ENCODE data around the gene AFF3. TPM values are rescaled to one million over a fixed set of nuclear protein-coding genes. Genes with fewer than 3 reads are reported as not detected.

AFF3 gene
- total RNA-seq, 1 experiment from 2014 or later, result 0.05 TPM

GRCh38 chr2:100070078-100070477, 72.3 kb downstream of the AFF3 start:
- BruUV-seq (replicated peaks), result no TSS peak
- Histone ChIP-seq H3K27me3 (replicated peaks; ENCODE audit: control insufficient read depth, insufficient read depth, low read length) (no peaks in the 10 kb centered on the region), H3K36me3 (ENCODE audit: control insufficient read depth, insufficient read depth, low read length) (no peaks in the 10 kb centered on the region), H3K4me1 (no peaks in the 10 kb centered on the region), H3K4me3 (ENCODE audit: low read depth, low read length) (no peak overlapping the region), H3K9me3 (0 out of 2 replicates have a peak, but pooled peaks cover under 1% of the 10 kb centered on the region)
- Mint-ChIP-seq H3K4me1 (ENCODE audit: low read depth, unreplicated experiment) (no peaks in the 10 kb centered on the region), H3K4me3 (ENCODE audit: unreplicated experiment) (no peak overlapping the region), H3K27me3 (ENCODE audit: insufficient read depth, unreplicated experiment) (peaks cover 7% of the 10 kb centered on the region), H3K9me3 (ENCODE audit: unreplicated experiment) (no peaks in the 10 kb centered on the region), H3K36me3 (ENCODE audit: insufficient read depth, unreplicated experiment) (no peaks in the 10 kb centered on the region), H3K27ac (ENCODE audit: unreplicated experiment) (no peak overlapping the region)
- CTCF ChIA-PET, result no interaction called here
- intact Hi-C loops (cut with micrococcal nuclease; ENCODE audit: unreplicated experiment), result no loop called here
- TF ChIP-seq CTCF (IDR thresholded peaks at IDR 0.05; ENCODE audit: insufficient read depth in 1 of 2, low read depth in 1 of 2, low read length in 1 of 2, severe bottlenecking in 1 of 2, unreplicated experiment in 1 of 2), result no peak
- DNase-seq, result no peak
- POLR2A ChIA-PET, result no interaction called here

GRCh38 chr2:100068395-100068794, 74.0 kb downstream of the AFF3 start:
- H3K27me3 ChIP-seq (replicated peaks; ENCODE audit: control insufficient read depth, insufficient read depth, low read length), result no peaks in the 10 kb centered on the region
- H3K27ac Mint-ChIP-seq (ENCODE audit: unreplicated experiment), result no peak overlapping the region
- H3K4me1 ChIP-seq, result no peaks in the 10 kb centered on the region
- ChIA-PET POLR2A (no interaction called here), CTCF (no interaction called here)
- no peak for TF ChIP-seq CTCF (IDR thresholded peaks at IDR 0.05; ENCODE audit: insufficient read depth in 1 of 2, low read depth in 1 of 2, low read length in 1 of 2, severe bottlenecking in 1 of 2, unreplicated experiment in 1 of 2)
- intact Hi-C loops (cut with micrococcal nuclease; ENCODE audit: unreplicated experiment), result no loop called here
- DNase-seq, result no peak
- H3K4me1 Mint-ChIP-seq (ENCODE audit: low read depth, unreplicated experiment), result no peaks in the 10 kb centered on the region
- no TSS peak for BruUV-seq (replicated peaks)
- 0 out of 2 replicates have a peak, but pooled peaks cover 3% of the 10 kb centered on the region for H3K9me3 ChIP-seq
- no peaks in the 10 kb centered on the region for H3K36me3 Mint-ChIP-seq (ENCODE audit: insufficient read depth, unreplicated experiment)
- no peak overlapping the region for H3K4me3 ChIP-seq (ENCODE audit: low read depth, low read length)
- no peak overlapping the region for H3K4me3 Mint-ChIP-seq (ENCODE audit: unreplicated experiment)
- peaks cover 4% of the 10 kb centered on the region for H3K27me3 Mint-ChIP-seq (ENCODE audit: insufficient read depth, unreplicated experiment)
- H3K9me3 Mint-ChIP-seq (ENCODE audit: unreplicated experiment), result peaks cover 5% of the 10 kb centered on the region
- no peaks in the 10 kb centered on the region for H3K36me3 ChIP-seq (ENCODE audit: control insufficient read depth, insufficient read depth, low read length)

GRCh38 chr2:100067784-100068183, 74.6 kb downstream of the AFF3 start:
- H3K27me3 Mint-ChIP-seq (ENCODE audit: insufficient read depth, unreplicated experiment), result peaks cover 3% of the 10 kb centered on the region
- H3K4me1 ChIP-seq, result no peaks in the 10 kb centered on the region
- H3K36me3 ChIP-seq (ENCODE audit: control insufficient read depth, insufficient read depth, low read length), result no peaks in the 10 kb centered on the region
- H3K4me1 Mint-ChIP-seq (ENCODE audit: low read depth, unreplicated experiment), result no peaks in the 10 kb centered on the region
- intact Hi-C loops (cut with micrococcal nuclease; ENCODE audit: unreplicated experiment), result no loop called here
- H3K9me3 Mint-ChIP-seq (ENCODE audit: unreplicated experiment), result peaks cover 11% of the 10 kb centered on the region
- no peak for DNase-seq
- TF ChIP-seq CTCF (IDR thresholded peaks at IDR 0.05; ENCODE audit: insufficient read depth in 1 of 2, low read depth in 1 of 2, low read length in 1 of 2, severe bottlenecking in 1 of 2, unreplicated experiment in 1 of 2), result no peak
- CTCF ChIA-PET, result no interaction called here
- H3K9me3 ChIP-seq, result 0 out of 2 replicates have a peak, but pooled peaks cover 3% of the 10 kb centered on the region
- BruUV-seq (replicated peaks), result no TSS peak
- H3K4me3 Mint-ChIP-seq (ENCODE audit: unreplicated experiment), result no peak overlapping the region
- H3K36me3 Mint-ChIP-seq (ENCODE audit: insufficient read depth, unreplicated experiment), result no peaks in the 10 kb centered on the region
- no peak overlapping the region for H3K4me3 ChIP-seq (ENCODE audit: low read depth, low read length)
- POLR2A ChIA-PET, result no interaction called here
- no peaks in the 10 kb centered on the region for H3K27me3 ChIP-seq (replicated peaks; ENCODE audit: control insufficient read depth, insufficient read depth, low read length)
- H3K27ac Mint-ChIP-seq (ENCODE audit: unreplicated experiment), result no peak overlapping the region
